Activated T-helper 2 cell treated with anti-CD3 and anti-CD28 coated beads, Interferon-gamma antibody, Interleukin-2, Interleukin-4, amounts not matched to agents 10 μg/mL and 5 μg/mL and 100 μg/mL, durations not matched to agents 14 hours and 24 hours and 36 hours (primary cell): ENCODE results near the gene ADGRL3. TPM values are rescaled to one million over a fixed set of nuclear protein-coding genes. Genes with fewer than 3 reads are reported as not detected.

Source experiments
- DNase-seq: peaks from one replicate; pipeline ENCODE4 v3.0.0; 2021; ENCODE audit warnings: low spot score
- H3K27ac Mint-ChIP-seq: one replicate; pipeline ENCODE4 v1.8.0; 2021; ENCODE audit warnings: mixed read lengths
- H3K27me3 Mint-ChIP-seq: one replicate; pipeline ENCODE4 v1.8.0; 2021; ENCODE audit warnings: low read depth, mixed read lengths
- H3K36me3 Mint-ChIP-seq: one replicate; pipeline ENCODE4 v1.8.0; 2021; ENCODE audit warnings: low read depth, mixed read lengths
- H3K4me1 Mint-ChIP-seq: one replicate; pipeline ENCODE4 v1.8.0; 2021; ENCODE audit warnings: low read depth, mixed read lengths
- H3K4me3 Mint-ChIP-seq: one replicate; pipeline ENCODE4 v1.8.0; 2021; ENCODE audit warnings: low read depth, mild to moderate bottlenecking, moderate library complexity, mixed read lengths
- H3K9me3 Mint-ChIP-seq: one replicate; pipeline ENCODE4 v1.8.0; 2021; ENCODE audit warnings: mixed read lengths
- intact Hi-C: fragments of 100-400 bp; cut with micrococcal nuclease; formaldehyde crosslinking; loops from one replicate; pipeline ENCODE4 v1.15.1; 2023
- total RNA-seq: library from RNA; stranded (reverse); gene quantifications from 2 replicates; pipeline ENCODE4 v1.2.3, GENCODE V29; 2022

Gene ADGRL3
- total RNA-seq, 1 donor from 2014 or later, result not detected

DNA sequence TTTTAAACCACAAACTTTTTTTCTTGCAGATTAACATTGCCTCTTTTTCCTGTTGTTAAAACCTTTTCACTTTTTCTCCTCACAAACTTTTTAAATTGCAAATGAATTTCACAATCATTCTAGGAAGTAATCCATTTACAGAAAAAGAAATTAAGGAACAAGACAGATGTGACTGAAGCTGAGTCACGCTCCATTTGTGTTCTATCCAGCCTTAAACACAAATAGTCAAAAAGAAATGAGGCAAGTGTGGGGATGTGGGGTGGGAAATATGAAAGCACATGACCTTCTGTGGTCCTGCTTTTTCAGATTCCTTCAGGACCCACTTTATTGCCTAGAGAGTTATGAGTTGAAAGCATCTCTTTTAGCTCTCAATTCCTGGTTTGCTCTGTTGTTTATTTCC is 197.0 kb downstream of the ADGRL3 start:
- H3K36me3 Mint-ChIP-seq, result no peaks in the 10 kb centered on the region
- no peak overlapping the region for H3K4me3 Mint-ChIP-seq
- no peak for DNase-seq
- H3K27ac Mint-ChIP-seq, result no peak overlapping the region
- H3K4me1 Mint-ChIP-seq, result no peaks in the 10 kb centered on the region
- peaks cover 18% of the 10 kb centered on the region for H3K9me3 Mint-ChIP-seq
- intact Hi-C loops, result no loop called here
- H3K27me3 Mint-ChIP-seq, result no peaks in the 10 kb centered on the region

- intact Hi-C loops, result no loop called here
- Mint-ChIP-seq H3K4me3 (no peak overlapping the region), H3K4me1 (no peaks in the 10 kb centered on the region), H3K27ac (no peak overlapping the region), H3K9me3 (peaks cover 14% of the 10 kb centered on the region), H3K36me3 (no peaks in the 10 kb centered on the region), H3K27me3 (no peaks in the 10 kb centered on the region)
- DNase-seq, result no peak
These were observed 200.4 kb downstream of the ADGRL3 start for GRCh38 chr4:61400439-61401038.

DNA sequence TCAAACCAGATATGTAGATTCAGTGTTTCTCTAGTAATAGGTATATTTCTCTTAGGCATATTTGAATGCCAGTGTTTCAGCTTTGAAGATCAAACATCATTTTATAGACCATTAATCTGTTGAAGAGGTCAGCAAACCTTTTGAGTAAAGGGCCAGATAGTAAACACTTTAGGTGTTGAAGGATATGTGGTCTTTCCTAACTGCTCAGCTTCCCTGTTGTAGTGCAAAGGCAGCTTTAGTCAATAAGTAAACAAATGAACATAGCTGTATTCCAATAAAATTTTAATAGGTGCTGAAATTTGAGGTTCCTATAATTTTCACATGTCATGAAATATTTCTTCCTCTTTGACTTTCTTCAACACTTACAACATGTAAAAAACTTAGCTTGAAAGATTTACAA is 201.6 kb downstream of the ADGRL3 start:
- no peak overlapping the region for H3K4me3 Mint-ChIP-seq
- no peaks in the 10 kb centered on the region for H3K27me3 Mint-ChIP-seq
- no peak for DNase-seq
- H3K9me3 Mint-ChIP-seq, result peaks cover 14% of the 10 kb centered on the region
- no peaks in the 10 kb centered on the region for H3K4me1 Mint-ChIP-seq
- intact Hi-C loops, result no loop called here
- H3K36me3 Mint-ChIP-seq, result no peaks in the 10 kb centered on the region
- no peak overlapping the region for H3K27ac Mint-ChIP-seq

- Mint-ChIP-seq H3K4me3 (no peak overlapping the region), H3K27ac (no peak overlapping the region), H3K9me3 (peaks cover 5% of the 10 kb centered on the region), H3K27me3 (no peaks in the 10 kb centered on the region), H3K4me1 (no peaks in the 10 kb centered on the region), H3K36me3 (no peaks in the 10 kb centered on the region)
- intact Hi-C loops, result no loop called here
- no peak for DNase-seq
These were observed 205.2 kb downstream of the ADGRL3 start for GRCh38 chr4:61405307-61405706.

DNA sequence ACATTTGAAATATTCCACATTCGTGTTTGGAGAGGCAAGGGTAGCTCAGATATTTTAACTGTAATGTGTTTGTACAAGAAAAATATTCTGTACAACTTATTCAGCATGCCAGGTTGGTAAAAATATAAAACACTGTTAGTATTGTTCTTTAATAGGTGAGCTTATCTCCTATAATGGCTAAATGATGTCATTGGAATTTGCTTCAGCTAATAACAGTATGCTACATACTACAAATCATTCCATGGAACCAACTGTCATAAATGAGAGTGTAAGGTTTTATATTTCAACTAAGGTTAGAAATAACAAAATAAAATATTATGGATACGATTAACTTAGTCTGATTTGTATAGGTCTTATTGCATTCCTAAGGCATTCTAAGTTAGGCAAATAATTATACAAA is 206.6 kb downstream of the ADGRL3 start:
- no peak for DNase-seq
- H3K27ac Mint-ChIP-seq, result no peak overlapping the region
- no peak overlapping the region for H3K4me3 Mint-ChIP-seq
- H3K4me1 Mint-ChIP-seq, result no peaks in the 10 kb centered on the region
- no peaks in the 10 kb centered on the region for H3K9me3 Mint-ChIP-seq
- H3K27me3 Mint-ChIP-seq, result no peaks in the 10 kb centered on the region
- intact Hi-C loops, result no loop called here
- H3K36me3 Mint-ChIP-seq, result no peaks in the 10 kb centered on the region

GRCh38 chr4:61407642-61408618 is 207.8 kb downstream of the ADGRL3 start:
- Mint-ChIP-seq H3K9me3 (no peaks in the 10 kb centered on the region), H3K4me1 (no peaks in the 10 kb centered on the region), H3K27me3 (no peaks in the 10 kb centered on the region), H3K4me3 (no peak overlapping the region), H3K27ac (no peak overlapping the region), H3K36me3 (no peaks in the 10 kb centered on the region)
- DNase-seq, result no peak
- intact Hi-C loops, result no loop called here

- H3K4me3 Mint-ChIP-seq, result no peak overlapping the region
- no peaks in the 10 kb centered on the region for H3K36me3 Mint-ChIP-seq
- no peak for DNase-seq
- H3K27ac Mint-ChIP-seq, result no peak overlapping the region
- intact Hi-C loops, result no loop called here
- no peaks in the 10 kb centered on the region for H3K9me3 Mint-ChIP-seq
- H3K4me1 Mint-ChIP-seq, result no peaks in the 10 kb centered on the region
- H3K27me3 Mint-ChIP-seq, result no peaks in the 10 kb centered on the region
These were observed 208.7 kb downstream of the ADGRL3 start for GRCh38 chr4:61408861-61409260.

GRCh38 chr4:61411241-61411640 is 211.1 kb downstream of the ADGRL3 start:
- H3K27ac Mint-ChIP-seq, result no peak overlapping the region
- H3K36me3 Mint-ChIP-seq, result no peaks in the 10 kb centered on the region
- no peaks in the 10 kb centered on the region for H3K27me3 Mint-ChIP-seq
- H3K4me1 Mint-ChIP-seq, result no peaks in the 10 kb centered on the region
- peaks cover 5% of the 10 kb centered on the region for H3K9me3 Mint-ChIP-seq
- intact Hi-C loops, result no loop called here
- no peak for DNase-seq
- no peak overlapping the region for H3K4me3 Mint-ChIP-seq

- Mint-ChIP-seq H3K9me3 (peaks cover 27% of the 10 kb centered on the region), H3K36me3 (no peaks in the 10 kb centered on the region), H3K27ac (no peak overlapping the region), H3K4me1 (no peaks in the 10 kb centered on the region), H3K4me3 (no peak overlapping the region), H3K27me3 (no peaks in the 10 kb centered on the region)
- no peak for DNase-seq
- intact Hi-C loops, result no loop called here
These were observed 225.2 kb downstream of the ADGRL3 start for GRCh38 chr4:61425315-61425714.

DNA sequence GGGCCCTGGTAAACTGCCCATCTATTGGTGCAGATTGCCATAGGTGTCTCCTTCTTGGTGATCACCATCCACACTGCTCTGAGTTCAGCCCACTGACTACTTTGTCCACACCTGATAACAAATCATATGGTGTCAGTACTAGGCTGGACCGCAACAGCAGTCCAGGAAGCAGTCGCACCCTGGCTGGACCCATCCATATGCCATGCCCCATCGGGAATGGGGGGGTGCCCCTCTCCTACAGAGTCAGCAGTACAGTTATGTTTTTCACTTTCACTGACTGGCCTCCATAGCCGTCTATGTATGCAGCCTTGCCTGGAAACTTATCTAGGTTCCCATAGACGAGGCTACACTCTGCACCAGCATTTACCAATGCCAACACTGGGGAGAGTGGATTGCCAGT is 226.1 kb downstream of the ADGRL3 start:
- intact Hi-C loops, result no loop called here
- Mint-ChIP-seq H3K9me3 (peaks cover 27% of the 10 kb centered on the region), H3K27me3 (no peaks in the 10 kb centered on the region), H3K27ac (no peak overlapping the region), H3K4me3 (no peak overlapping the region), H3K4me1 (no peaks in the 10 kb centered on the region), H3K36me3 (no peaks in the 10 kb centered on the region)
- no peak for DNase-seq

GRCh38 chr4:61427099-61427817 is 227.1 kb downstream of the ADGRL3 start:
- H3K4me3 Mint-ChIP-seq, result no peak overlapping the region
- intact Hi-C loops, result no loop called here
- no peak overlapping the region for H3K27ac Mint-ChIP-seq
- no peaks in the 10 kb centered on the region for H3K36me3 Mint-ChIP-seq
- H3K27me3 Mint-ChIP-seq, result no peaks in the 10 kb centered on the region
- no peaks in the 10 kb centered on the region for H3K4me1 Mint-ChIP-seq
- no peak for DNase-seq
- H3K9me3 Mint-ChIP-seq, result peaks cover 22% of the 10 kb centered on the region

DNA sequence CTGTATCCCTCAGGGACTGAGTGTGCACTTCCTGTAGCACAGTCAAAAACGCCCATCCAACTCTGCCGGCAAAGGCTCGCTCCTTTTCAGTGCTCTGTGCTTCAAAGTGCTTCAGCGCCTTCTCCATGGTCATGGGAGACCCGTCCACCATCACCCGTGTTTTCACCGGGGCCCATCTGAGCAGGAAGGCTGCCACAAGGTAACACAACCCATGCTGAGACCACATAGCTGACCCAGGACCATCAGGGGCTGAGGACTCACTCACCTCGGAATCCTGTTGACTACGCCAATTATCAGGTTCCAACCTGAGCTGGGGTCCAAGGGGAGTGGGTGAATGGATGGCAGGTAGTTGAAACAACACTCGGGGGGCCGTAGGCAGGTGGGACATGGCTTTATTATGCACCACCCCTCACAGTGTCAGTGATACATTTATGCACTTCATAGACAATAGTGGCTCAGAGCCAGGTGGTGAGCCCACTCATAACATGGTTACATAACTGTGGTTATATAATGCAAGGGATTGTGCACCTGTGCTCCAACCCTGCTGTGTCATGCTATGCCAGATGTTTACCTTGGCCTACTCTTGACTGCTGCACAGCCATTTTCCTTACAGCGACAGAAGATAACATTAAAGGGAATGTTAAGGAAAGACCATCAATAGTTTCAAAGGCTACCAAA is 227.8 kb downstream of the ADGRL3 start:
- no peaks in the 10 kb centered on the region for H3K36me3 Mint-ChIP-seq
- no peaks in the 10 kb centered on the region for H3K4me1 Mint-ChIP-seq
- intact Hi-C loops, result no loop called here
- no peak overlapping the region for H3K27ac Mint-ChIP-seq
- no peak for DNase-seq
- H3K4me3 Mint-ChIP-seq, result no peak overlapping the region
- peaks cover 22% of the 10 kb centered on the region for H3K9me3 Mint-ChIP-seq
- no peaks in the 10 kb centered on the region for H3K27me3 Mint-ChIP-seq
